HepG2 (cell line): ENCODE results near the gene HELZ. TPM values are rescaled to one million over a fixed set of nuclear protein-coding genes. Genes with fewer than 3 reads are reported as not detected.

Experiments used
- BCLAF1 ChIP-seq: fragments of 450-650 bp; IDR thresholded peaks from 2 replicates; pipeline ENCODE4 v1.6.1; 2017; ENCODE audit warnings: mild to moderate bottlenecking
- BRF2 ChIP-seq: sonication (generic); formaldehyde crosslinking; IDR thresholded peaks from 2 replicates; pipeline ENCODE4 v1.8.1; 2022; ENCODE audit warnings: mild to moderate bottlenecking, missing genetic modification reagents
- CBX5 ChIP-seq: sonication (generic); formaldehyde crosslinking; IDR thresholded peaks from 2 replicates; pipeline ENCODE4 v1.4.0; 2020; ENCODE audit warnings: missing genetic modification reagents, borderline replicate concordance
- DNMT1 ChIP-seq: sonication (generic); formaldehyde crosslinking; IDR thresholded peaks from 2 replicates; pipeline ENCODE4 v1.5.1; 2020; ENCODE audit warnings: mild to moderate bottlenecking, missing genetic modification reagents
- DR1 ChIP-seq: sonication (generic); formaldehyde crosslinking; IDR thresholded peaks from 2 replicates; pipeline ENCODE4 v1.8.0; 2021; ENCODE audit warnings: mild to moderate bottlenecking, missing genetic modification reagents, inconsistent platforms
- E2F2 ChIP-seq: sonication (generic); formaldehyde crosslinking; IDR thresholded peaks from 2 replicates; pipeline ENCODE4 v1.4.0; 2020; ENCODE audit warnings: missing genetic modification reagents, borderline replicate concordance
- HOXA7 ChIP-seq: sonication (generic); formaldehyde crosslinking; IDR thresholded peaks from 2 replicates; pipeline ENCODE4 v1.8.1; 2022; ENCODE audit warnings: mild to moderate bottlenecking, missing genetic modification reagents, moderate library complexity
- JUN ChIP-seq: sonication (generic); formaldehyde crosslinking; IDR thresholded peaks from 2 replicates; pipeline ENCODE4 v1.4.0; 2020; ENCODE audit warnings: mild to moderate bottlenecking, missing genetic modification reagents
- PHF20 ChIP-seq: sonication (generic); formaldehyde crosslinking; IDR thresholded peaks from 2 replicates; pipeline ENCODE4 v1.5.0; 2020; ENCODE audit warnings: mild to moderate bottlenecking, missing genetic modification reagents
- PREB ChIP-seq: sonication (generic); formaldehyde crosslinking; IDR thresholded peaks from 2 replicates; pipeline ENCODE4 v1.4.0; 2020; ENCODE audit warnings: missing genetic modification reagents
- RBM22 ChIP-seq: fragments of 200-400 bp; formaldehyde crosslinking; optimal IDR thresholded peaks from 2 replicates; pipeline ENCODE3; 2017; ENCODE audit warnings: mild to moderate bottlenecking, low read length, moderate library complexity
- RERE ChIP-seq: IDR thresholded peaks from 2 replicates; pipeline ENCODE4 v1.6.1; 2016; ENCODE audit warnings: low read depth, missing genetic modification reagents, missing compliant biosample characterization
- ZFX ChIP-seq: sonication (generic); formaldehyde crosslinking; IDR thresholded peaks from 2 replicates; pipeline ENCODE4 v1.4.0; 2020; ENCODE audit warnings: mild to moderate bottlenecking, low read depth, missing genetic modification reagents, moderate library complexity
- ZNF747 ChIP-seq: sonication (generic); formaldehyde crosslinking; IDR thresholded peaks from 2 replicates; pipeline ENCODE4 v1.8.1; 2023; ENCODE audit warnings: missing genetic modification reagents, mild to moderate bottlenecking, borderline replicate concordance
- polyA plus RNA-seq, 8 experiments: library from polyadenylated mRNA; depleted of rRNA in 3 of 8; stranded (reverse) in 7 of 8; unstranded in 1 of 8; fragments of >200 nt; fragmentation: Illumina TruSeq in 4 of 8; extraction: Trizol in 4 of 8; gene quantifications; 2 replicates each; pipeline versions ENCODE4 v1.2.1 to v1.2.3, GENCODE V29; 2011 to 2016; ENCODE audit warnings: low read depth in 4 of 8, missing spikeins in 1 of 8, mixed read lengths in 1 of 8; ENCODE audit not compliant: insufficient read depth in 1 of 8
- total RNA-seq, 5 experiments: library from RNA; depleted of rRNA; stranded (reverse); fragments of >200 nt; fragmentation: Illumina TruSeq; extraction: Trizol; gene quantifications; 2 replicates each; pipeline ENCODE4 v1.2.3, GENCODE V29; 2016; ENCODE audit warnings: low read depth in 1 of 5

The HELZ gene
- total and polyA plus RNA-seq, 2 of the 13 experiments (the other 11 are each of a cell fraction or from before 2014, with no cell fraction given) = 35.3 to 52.4 TPM

- TF ChIP-seq BRF2 (CRISPR knock-in tag) = peak; percentile 84
- no peak; the same call in none of the 2 replicates for TF ChIP-seq PHF20 (CRISPR knock-in tag)
- no peak for TF ChIP-seq PREB (CRISPR knock-in tag)
- no peak for TF ChIP-seq HOXA7 (CRISPR knock-in tag)
- TF ChIP-seq BCLAF1 = no peak
- no peak for TF ChIP-seq RBM22
- TF ChIP-seq DR1 (CRISPR knock-in tag) = no peak
- no peak for TF ChIP-seq DNMT1 (CRISPR knock-in tag)
- no peak; the same call in 1 of the 2 replicates for TF ChIP-seq RERE (CRISPR knock-in tag)
- no peak for TF ChIP-seq CBX5 (CRISPR knock-in tag)
- no peak for TF ChIP-seq E2F2 (CRISPR knock-in tag)
- peak; percentile 5; the same call in 1 of the 2 replicates for TF ChIP-seq ZFX (CRISPR knock-in tag)
- peak; percentile 45; the same call in 1 of the 2 replicates for TF ChIP-seq ZNF747
- TF ChIP-seq JUN (CRISPR knock-in tag) = no peak
These were observed at the start of gene HELZ (continued) for GRCh38 chr17:67245073-67245693.
